ENCODE results near the gene NDST1. TPM values are rescaled to one million over a fixed set of nuclear protein-coding genes. Genes with fewer than 3 reads are reported as not detected.

Gene NDST1
- polyA plus RNA-seq, 1 experiment, result 89.7 TPM

DNA sequence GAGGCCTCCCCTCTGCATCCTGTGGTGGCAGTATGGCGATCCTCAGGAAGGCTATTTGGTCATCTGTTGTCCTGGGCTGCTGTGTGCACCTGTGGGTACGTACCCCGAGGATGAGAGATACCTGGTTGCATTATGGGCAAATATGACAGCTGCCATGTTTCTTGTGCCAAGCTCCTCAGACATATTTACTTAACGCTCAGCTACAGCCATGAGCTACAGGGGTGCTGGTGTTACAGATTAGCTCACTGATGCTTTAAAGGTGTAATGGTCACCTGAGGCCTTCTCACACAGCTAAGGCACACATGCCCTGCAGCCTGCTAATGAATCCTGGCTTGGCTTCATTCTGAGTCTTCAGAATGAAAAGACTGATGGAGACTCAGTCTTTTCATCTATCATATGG, 12.0 kb downstream of the NDST1 start:
- Histone ChIP-seq H3K36me3 (ENCODE audit: control insufficient read depth, insufficient read depth, low read length) (peaks cover 14% of the 10 kb centered on the region), H3K4me3 (ENCODE audit: low read depth, low read length) (no peak overlapping the region), H3K27me3 (ENCODE audit: control insufficient read depth, insufficient read depth, low read length) (no peaks in the 10 kb centered on the region)
- TF ChIP-seq, protein P1, sequence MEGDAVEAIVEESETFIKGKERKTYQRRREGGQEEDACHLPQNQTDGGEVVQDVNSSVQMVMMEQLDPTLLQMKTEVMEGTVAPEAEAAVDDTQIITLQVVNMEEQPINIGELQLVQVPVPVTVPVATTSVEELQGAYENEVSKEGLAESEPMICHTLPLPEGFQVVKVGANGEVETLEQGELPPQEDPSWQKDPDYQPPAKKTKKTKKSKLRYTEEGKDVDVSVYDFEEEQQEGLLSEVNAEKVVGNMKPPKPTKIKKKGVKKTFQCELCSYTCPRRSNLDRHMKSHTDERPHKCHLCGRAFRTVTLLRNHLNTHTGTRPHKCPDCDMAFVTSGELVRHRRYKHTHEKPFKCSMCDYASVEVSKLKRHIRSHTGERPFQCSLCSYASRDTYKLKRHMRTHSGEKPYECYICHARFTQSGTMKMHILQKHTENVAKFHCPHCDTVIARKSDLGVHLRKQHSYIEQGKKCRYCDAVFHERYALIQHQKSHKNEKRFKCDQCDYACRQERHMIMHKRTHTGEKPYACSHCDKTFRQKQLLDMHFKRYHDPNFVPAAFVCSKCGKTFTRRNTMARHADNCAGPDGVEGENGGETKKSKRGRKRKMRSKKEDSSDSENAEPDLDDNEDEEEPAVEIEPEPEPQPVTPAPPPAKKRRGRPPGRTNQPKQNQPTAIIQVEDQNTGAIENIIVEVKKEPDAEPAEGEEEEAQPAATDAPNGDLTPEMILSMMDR (IDR thresholded peaks at IDR 0.05; ENCODE audit: insufficient read depth, low read depth, low read length), result no peak
- ChIA-PET POLR2A (no interaction called here), CTCF (interaction anchor here (1.4 kb wide), 1 partner anchor 61 kb away, joined by 3 read pairs; no protein-coding TSS in a partner anchor)
- DNase-seq (ENCODE audit: low read depth), result no peak

DNA sequence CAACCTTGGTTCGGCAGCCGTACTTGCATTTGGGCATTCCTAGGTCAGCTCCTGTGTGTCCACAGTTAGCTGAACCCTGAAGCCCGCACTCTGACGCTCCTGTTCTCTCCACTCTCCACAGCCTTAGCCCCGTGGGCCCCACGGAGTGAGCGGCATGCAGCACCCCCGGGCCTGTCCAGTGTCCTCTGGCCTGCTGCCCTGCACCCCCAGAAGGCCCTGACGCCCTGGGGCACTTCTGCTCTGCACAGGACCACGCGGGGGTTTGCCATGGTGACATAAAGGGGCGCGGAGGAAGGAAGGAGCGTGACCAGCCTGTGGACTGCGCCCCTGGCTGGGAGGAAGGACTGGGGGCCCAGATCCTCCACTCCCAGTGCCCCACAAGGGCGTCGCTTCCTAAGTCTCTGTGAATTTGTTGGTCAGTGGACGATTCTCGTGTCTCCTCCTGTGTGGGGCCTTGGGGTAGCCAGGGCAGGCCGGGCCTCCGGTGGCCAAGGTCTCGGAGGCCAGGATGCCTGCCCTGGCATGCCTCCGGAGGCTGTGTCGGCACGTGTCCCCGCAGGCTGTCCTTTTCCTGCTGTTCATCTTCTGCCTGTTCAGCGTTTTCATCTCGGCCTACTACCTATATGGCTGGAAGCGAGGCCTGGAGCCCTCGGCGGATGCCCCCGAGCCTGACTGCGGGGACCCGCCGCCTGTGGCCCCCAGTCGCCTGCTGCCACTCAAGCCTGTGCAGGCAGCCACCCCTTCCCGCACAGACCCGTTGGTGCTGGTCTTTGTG, 13.0 kb downstream of the NDST1 start:
- H3K4me3 ChIP-seq (ENCODE audit: low read depth, low read length), result no peak overlapping the region
- ChIA-PET CTCF (no interaction called here), POLR2A (no interaction called here)
- peaks cover 17% of the 10 kb centered on the region for H3K36me3 ChIP-seq (ENCODE audit: control insufficient read depth, insufficient read depth, low read length)
- no peaks in the 10 kb centered on the region for H3K27me3 ChIP-seq (ENCODE audit: control insufficient read depth, insufficient read depth, low read length)
- TF ChIP-seq, protein P1 (IDR thresholded peaks at IDR 0.05; ENCODE audit: insufficient read depth, low read depth, low read length), result no peak
- DNase-seq (ENCODE audit: low read depth), result no peak

DNA sequence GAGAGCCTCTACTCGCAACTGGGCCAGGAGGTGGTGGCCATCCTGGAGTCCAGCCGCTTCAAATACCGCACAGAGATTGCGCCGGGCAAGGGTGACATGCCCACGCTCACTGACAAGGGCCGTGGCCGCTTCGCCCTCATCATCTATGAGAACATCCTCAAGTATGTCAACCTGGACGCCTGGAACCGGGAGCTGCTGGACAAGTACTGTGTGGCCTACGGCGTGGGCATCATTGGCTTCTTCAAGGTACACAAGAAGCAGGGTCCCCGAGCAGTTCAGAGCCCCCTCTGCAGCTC, 13.5 kb downstream of the NDST1 start:
- no peak for DNase-seq (ENCODE audit: low read depth)
- TF ChIP-seq, protein P1 (IDR thresholded peaks at IDR 0.05; ENCODE audit: insufficient read depth, low read depth, low read length), result no peak
- CTCF ChIA-PET, result no interaction called here
- no peaks in the 10 kb centered on the region for H3K27me3 ChIP-seq (ENCODE audit: control insufficient read depth, insufficient read depth, low read length)
- peaks cover 17% of the 10 kb centered on the region for H3K36me3 ChIP-seq (ENCODE audit: control insufficient read depth, insufficient read depth, low read length)
- POLR2A ChIA-PET, result no interaction called here
- H3K4me3 ChIP-seq (ENCODE audit: low read depth, low read length), result no peak overlapping the region

DNA sequence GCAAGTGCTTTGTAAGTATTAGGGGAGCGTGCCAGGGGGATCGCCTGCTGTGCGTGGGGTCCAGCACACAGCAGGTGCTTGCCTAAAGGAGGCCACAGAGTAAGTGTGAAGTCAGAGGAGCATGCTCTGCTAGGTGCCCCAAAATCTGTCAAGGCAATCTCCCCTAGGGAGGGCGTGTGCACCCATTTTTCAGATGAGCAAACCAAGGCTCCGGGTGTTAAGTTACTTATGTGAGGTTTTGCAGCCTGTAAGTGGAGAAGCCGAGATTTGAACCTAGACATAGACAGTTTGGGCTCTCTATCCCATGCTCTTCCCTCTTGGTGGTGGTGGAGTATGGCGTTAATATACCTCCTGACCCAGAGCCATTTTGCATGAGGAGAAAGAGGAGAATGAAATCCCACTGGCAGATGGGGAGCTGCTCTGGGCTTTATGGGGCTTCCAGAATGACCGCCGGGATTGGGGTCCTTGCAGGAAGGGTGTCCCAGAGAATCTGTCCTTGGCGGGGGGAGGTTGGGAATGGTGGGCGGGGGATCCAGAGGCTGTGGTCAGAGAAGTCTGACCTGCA, 14.1 kb downstream of the NDST1 start:
- H3K4me3 ChIP-seq (ENCODE audit: low read depth, low read length), result no peak overlapping the region
- H3K27me3 ChIP-seq (ENCODE audit: control insufficient read depth, insufficient read depth, low read length), result no peaks in the 10 kb centered on the region
- ChIA-PET POLR2A (no interaction called here), CTCF (interaction anchor here (0.8 to 1.8 kb wide), 6 partner anchors 9 to 72 kb away, joined by 3 to 12 read pairs (median 5); no protein-coding TSS in a partner anchor)
- no peak for DNase-seq (ENCODE audit: low read depth)
- H3K36me3 ChIP-seq (ENCODE audit: control insufficient read depth, insufficient read depth, low read length), result peaks cover 17% of the 10 kb centered on the region
- TF ChIP-seq, protein P1 (IDR thresholded peaks at IDR 0.05; ENCODE audit: insufficient read depth, low read depth, low read length), result no peak

DNA sequence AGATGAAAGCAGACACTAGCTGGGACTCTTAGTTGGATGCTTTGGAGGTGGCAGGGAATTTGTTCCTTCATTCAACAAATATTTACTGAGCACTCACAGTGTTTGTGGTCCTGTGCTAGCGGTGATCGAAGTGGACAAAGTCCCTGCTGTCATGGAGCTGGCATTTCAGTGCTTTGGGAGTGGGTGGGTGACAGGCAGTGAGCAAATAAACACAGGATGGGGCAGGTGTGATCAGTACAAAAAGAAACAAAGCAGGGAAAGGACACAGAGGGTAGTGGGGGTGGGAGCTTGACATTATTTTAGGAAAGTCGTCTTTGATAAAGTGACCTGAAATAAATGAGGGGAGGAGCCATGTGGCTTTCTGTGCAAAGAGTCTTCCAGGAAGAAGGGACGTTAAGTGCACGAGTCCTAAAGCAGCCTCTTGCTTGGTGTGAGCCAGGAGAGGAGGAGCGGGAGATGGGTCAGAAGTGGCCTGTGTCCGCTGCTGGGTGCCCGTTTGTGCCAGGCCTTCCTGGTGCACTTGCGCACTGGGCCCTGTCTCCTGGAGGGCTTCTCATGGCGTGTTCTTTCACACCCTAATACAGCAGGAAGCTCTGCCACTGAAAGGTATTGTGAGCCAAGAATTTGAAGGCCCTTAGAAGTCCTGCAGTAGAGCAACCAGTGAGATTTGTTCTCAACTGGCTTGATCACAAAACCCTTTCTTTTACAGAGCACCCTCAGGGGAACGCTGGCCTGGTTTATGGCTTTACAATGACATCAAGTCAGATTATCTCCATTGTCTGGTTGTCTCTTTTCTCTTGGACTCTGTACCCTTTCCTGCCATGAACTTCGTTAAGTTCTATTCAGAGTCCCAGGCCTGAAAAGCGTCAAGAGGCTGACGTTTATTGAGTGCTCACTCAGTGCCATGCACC, 14.8 kb downstream of the NDST1 start:
- POLR2A ChIA-PET, result no interaction called here
- H3K36me3 ChIP-seq (ENCODE audit: control insufficient read depth, insufficient read depth, low read length), result peaks cover 17% of the 10 kb centered on the region
- CTCF ChIA-PET, result interaction anchor here (0.8 to 2.8 kb wide), 12 partner anchors 9 to 160 kb away, joined by 3 to 12 read pairs (median 6); no protein-coding TSS in a partner anchor

More for the DNA sequence above, 14.8 kb downstream of the NDST1 start:
- Histone ChIP-seq H3K27me3 (ENCODE audit: control insufficient read depth, insufficient read depth, low read length) (no peaks in the 10 kb centered on the region), H3K4me3 (ENCODE audit: low read depth, low read length) (no peak overlapping the region)
- no peak for DNase-seq (ENCODE audit: low read depth)
- TF ChIP-seq, protein P1 (IDR thresholded peaks at IDR 0.05; ENCODE audit: insufficient read depth, low read depth, low read length), result no peak

Measured in BJ (cell line).